ENCODE measurements around the gene CNNM2.
"Not testable (repeated sequence)": the region's sequence is repeated elsewhere in the genome, so short reads cannot be mapped to it uniquely, and the experiment has no call there.

Gene CNNM2

GRCh38 chr10:102970562-102971340 is 52.7 kb downstream of the CNNM2 start:
- DNase-seq: no peak

GRCh38 chr10:102975483-102976379 is 57.6 kb downstream of the CNNM2 start:
- DNase-seq: no peak

GRCh38 chr10:102976380-102976726 is 58.3 kb downstream of the CNNM2 start:
- not testable (repeated sequence) for DNase-seq

- no peak for DNase-seq
Observed at GRCh38 chr10:102982296-102982695, 64.2 kb downstream of the CNNM2 start.

GRCh38 chr10:102984086-102984485 is 66.0 kb downstream of the CNNM2 start:
- DNase-seq: no peak

- DNase-seq: no peak
Observed at GRCh38 chr10:102985811-102986210, 67.7 kb downstream of the CNNM2 start.

GRCh38 chr10:102988404-102989314 is 70.6 kb downstream of the CNNM2 start:
- DNase-seq: no peak

GRCh38 chr10:102994531-102995295 is 76.6 kb downstream of the CNNM2 start:
- DNase-seq: peak; percentile 22

- no peak for DNase-seq
Observed at GRCh38 chr10:102996876-102997275, 78.8 kb downstream of the CNNM2 start.

GRCh38 chr10:102997998-102998397 is 79.9 kb downstream of the CNNM2 start:
- DNase-seq: no peak

- DNase-seq: no peak
Observed at GRCh38 chr10:102998399-102998907, 80.4 kb downstream of the CNNM2 start.

- DNase-seq: not testable (repeated sequence)
Observed at GRCh38 chr10:103000050-103000449, 82.0 kb downstream of the CNNM2 start.

GRCh38 chr10:103007017-103007416 is 88.9 kb downstream of the CNNM2 start:
- DNase-seq: no peak

- DNase-seq: peak; percentile 2
Observed at GRCh38 chr10:103013416-103013815, 95.3 kb downstream of the CNNM2 start.

- no peak for DNase-seq
Observed at GRCh38 chr10:103019425-103019824, 101.3 kb downstream of the CNNM2 start.

- no peak for DNase-seq
Observed at GRCh38 chr10:103021150-103021899, 103.2 kb downstream of the CNNM2 start.

GRCh38 chr10:103021900-103022293 is 103.8 kb downstream of the CNNM2 start:
- no peak for DNase-seq

- DNase-seq: no peak
Observed at GRCh38 chr10:103025696-103026095, 107.6 kb downstream of the CNNM2 start.

- DNase-seq: no peak
Observed at GRCh38 chr10:103038570-103038969, 120.5 kb downstream of the CNNM2 start.

- no peak for DNase-seq
Observed at GRCh38 chr10:103040418-103040817, 122.3 kb downstream of the CNNM2 start.

GRCh38 chr10:103041391-103041790 is 123.3 kb downstream of the CNNM2 start:
- DNase-seq: no peak

All from DMS79 treated with DMSO at 0.1 percent for 48 hours (cell line).